Neutrophil (primary cell): ENCODE data around the gene CCL13.

Experiments
- H3K27ac ChIP-seq: fragments of 200-600 bp; sonication (generic); 2 replicates; pipeline ENCODE4 v1.5.1; 2016; ENCODE audit warnings: mild to moderate bottlenecking, moderate library complexity
- H3K27me3 ChIP-seq: fragments of 200-600 bp; sonication (generic); 2 replicates; pipeline ENCODE4 v1.6.0; 2016; ENCODE audit warnings: mild to moderate bottlenecking
- H3K36me3 ChIP-seq: fragments of 200-600 bp; sonication (generic); 2 replicates; pipeline ENCODE4 v1.5.1; 2017
- H3K4me1 ChIP-seq, 2 experiments: fragments of 200-600 bp in 1 of 2; sonication (generic) in 1 of 2; 1 replicate in 1 of 2; 2 replicates in 1 of 2; pipeline versions ENCODE4 v1.5.1 to v1.6.1; 2013 to 2016; ENCODE audit warnings: low read depth in 1 of 2, low read length in 1 of 2, mild to moderate bottlenecking in 1 of 2, moderate library complexity in 1 of 2; ENCODE audit not compliant: control insufficient read depth in 1 of 2, insufficient read depth in 1 of 2
- H3K4me3 ChIP-seq, 2 experiments: fragments of 200-600 bp in 1 of 2; sonication (generic) in 1 of 2; 1 replicate in 1 of 2; 2 replicates in 1 of 2; pipeline ENCODE4 v1.5.1; 2013 to 2016; ENCODE audit warnings: low read depth in 1 of 2, low read length in 1 of 2, mild to moderate bottlenecking in 1 of 2, moderate library complexity in 1 of 2
- H3K9me3 ChIP-seq: fragments of 200-600 bp; sonication (generic); 2 replicates; pipeline ENCODE4 v1.5.1; 2016
- TF ChIP-seq, protein P1 (sequence below): fragments of 200-600 bp; sonication (generic); IDR thresholded peaks from 2 replicates; pipeline ENCODE4 v1.5.1; 2016; ENCODE audit warnings: antibody characterized with exemption

CCL13 gene

GRCh38 chr17:34367486-34368195 is 11.4 kb downstream of the CCL13 start:
- H3K36me3 ChIP-seq = no peaks in the 10 kb centered on the region
- no peaks in the 10 kb centered on the region for H3K9me3 ChIP-seq
- no peak overlapping the region for H3K4me3 ChIP-seq
- H3K4me1 ChIP-seq = peaks cover 18 to 49% of the 10 kb centered on the region in 2 experiments
- H3K27me3 ChIP-seq = no peaks in the 10 kb centered on the region
- H3K27ac ChIP-seq = no peak overlapping the region
- TF ChIP-seq, protein P1, sequence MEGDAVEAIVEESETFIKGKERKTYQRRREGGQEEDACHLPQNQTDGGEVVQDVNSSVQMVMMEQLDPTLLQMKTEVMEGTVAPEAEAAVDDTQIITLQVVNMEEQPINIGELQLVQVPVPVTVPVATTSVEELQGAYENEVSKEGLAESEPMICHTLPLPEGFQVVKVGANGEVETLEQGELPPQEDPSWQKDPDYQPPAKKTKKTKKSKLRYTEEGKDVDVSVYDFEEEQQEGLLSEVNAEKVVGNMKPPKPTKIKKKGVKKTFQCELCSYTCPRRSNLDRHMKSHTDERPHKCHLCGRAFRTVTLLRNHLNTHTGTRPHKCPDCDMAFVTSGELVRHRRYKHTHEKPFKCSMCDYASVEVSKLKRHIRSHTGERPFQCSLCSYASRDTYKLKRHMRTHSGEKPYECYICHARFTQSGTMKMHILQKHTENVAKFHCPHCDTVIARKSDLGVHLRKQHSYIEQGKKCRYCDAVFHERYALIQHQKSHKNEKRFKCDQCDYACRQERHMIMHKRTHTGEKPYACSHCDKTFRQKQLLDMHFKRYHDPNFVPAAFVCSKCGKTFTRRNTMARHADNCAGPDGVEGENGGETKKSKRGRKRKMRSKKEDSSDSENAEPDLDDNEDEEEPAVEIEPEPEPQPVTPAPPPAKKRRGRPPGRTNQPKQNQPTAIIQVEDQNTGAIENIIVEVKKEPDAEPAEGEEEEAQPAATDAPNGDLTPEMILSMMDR = no peak

DNA sequence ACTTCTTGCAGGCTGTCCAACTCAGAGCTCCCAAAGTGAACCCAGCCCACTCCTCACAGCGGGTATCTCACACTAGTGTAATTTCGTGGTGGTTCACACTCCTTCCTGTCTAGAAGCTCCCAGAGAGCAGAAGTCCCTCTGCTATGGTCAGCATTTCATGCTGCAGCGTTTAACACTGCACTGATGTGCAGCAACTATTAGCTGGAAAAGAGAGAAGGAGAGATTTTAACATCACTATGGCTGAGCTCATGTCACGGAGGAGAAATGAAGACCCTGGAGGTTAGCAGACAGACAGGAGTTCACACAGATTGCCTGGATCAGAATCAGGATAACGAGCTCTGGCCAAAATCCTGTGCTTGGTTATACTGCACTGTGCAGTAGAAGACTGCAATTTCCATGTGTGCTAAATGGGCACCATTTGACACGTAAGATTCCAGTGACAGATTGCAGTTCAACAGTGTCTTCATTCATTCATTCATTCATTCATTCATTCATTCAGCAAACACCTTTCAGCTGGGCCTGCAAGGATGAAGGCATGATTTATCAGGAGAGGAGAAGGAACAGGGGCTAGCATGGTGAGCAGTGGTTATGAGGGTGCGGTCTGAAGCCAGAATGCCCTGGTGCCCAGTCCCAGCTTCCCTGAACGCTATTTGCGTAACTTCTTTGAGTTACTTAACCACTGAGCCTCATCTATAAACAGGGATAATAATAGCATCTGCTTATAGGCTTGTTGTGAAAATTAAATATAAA is 12.1 kb downstream of the CCL13 start:
- H3K27me3 ChIP-seq = no peaks in the 10 kb centered on the region
- H3K36me3 ChIP-seq = no peaks in the 10 kb centered on the region
- H3K4me3 ChIP-seq = no peak overlapping the region
- TF ChIP-seq, protein P1 = no peak
- no peaks in the 10 kb centered on the region for H3K9me3 ChIP-seq
- H3K27ac ChIP-seq = peak overlapping the region; percentile 52
- H3K4me1 ChIP-seq = peaks cover 18 to 49% of the 10 kb centered on the region in 2 experiments

DNA sequence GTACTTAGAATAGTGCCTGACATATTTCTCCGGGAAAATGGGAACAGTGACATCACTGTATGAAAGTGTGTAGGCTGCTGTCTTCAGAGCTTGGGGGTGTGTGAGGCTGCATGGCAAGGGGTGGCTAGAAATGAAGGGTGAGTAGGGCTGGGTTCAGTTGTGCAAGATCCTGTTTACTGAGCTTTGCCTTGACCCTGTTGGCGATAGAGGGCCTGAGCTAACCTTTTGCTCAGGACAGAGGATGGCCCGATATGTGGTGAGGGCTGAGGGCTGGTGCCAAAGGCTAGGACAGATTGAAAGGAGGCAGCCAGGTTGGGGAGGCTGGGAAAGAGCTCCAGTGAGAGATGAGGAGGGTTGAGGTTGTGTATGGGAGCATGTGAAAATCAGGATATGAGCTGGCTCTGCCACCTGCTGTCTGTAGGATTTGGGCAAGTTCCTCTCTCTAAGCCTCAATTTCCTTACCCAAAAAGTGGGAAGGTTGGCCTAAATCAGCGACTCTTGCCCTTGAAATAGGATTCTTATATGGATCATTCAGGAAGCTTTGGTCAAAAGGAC is 12.7 kb downstream of the CCL13 start:
- Histone ChIP-seq H3K27me3 (no peaks in the 10 kb centered on the region), H3K4me1 (peaks cover 18 to 49% of the 10 kb centered on the region in 2 experiments), H3K27ac (peak overlapping the region; percentile 52), H3K36me3 (no peaks in the 10 kb centered on the region), H3K9me3 (no peaks in the 10 kb centered on the region), H3K4me3 (no peak overlapping the region)
- TF ChIP-seq, protein P1 = no peak

- H3K4me3 ChIP-seq = no peak overlapping the region
- H3K9me3 ChIP-seq = no peaks in the 10 kb centered on the region
- H3K27ac ChIP-seq = peak overlapping the region; percentile 52
- TF ChIP-seq, protein P1 = no peak
- no peaks in the 10 kb centered on the region for H3K36me3 ChIP-seq
- H3K4me1 ChIP-seq = peaks cover 18 to 49% of the 10 kb centered on the region in 2 experiments
- no peaks in the 10 kb centered on the region for H3K27me3 ChIP-seq
Measured at GRCh38 chr17:34369571-34369970, 13.3 kb downstream of the CCL13 start.

GRCh38 chr17:34370376-34370996 is 14.2 kb downstream of the CCL13 start:
- Histone ChIP-seq H3K27ac (peak overlapping the region; percentile 23), H3K36me3 (no peaks in the 10 kb centered on the region), H3K4me3 (no peak overlapping the region), H3K27me3 (no peaks in the 10 kb centered on the region), H3K4me1 (peaks cover 18 to 47% of the 10 kb centered on the region in 2 experiments), H3K9me3 (no peaks in the 10 kb centered on the region)
- TF ChIP-seq, protein P1 = no peak
